Measurements from ENCODE around the gene TTLL12.

TTLL12 gene

GRCh38 chr22:43191831-43192230 lies 4.9 kb upstream of the TTLL12 start:
- no peak for TF ChIP-seq POLR2AphosphoS5 (IDR thresholded peaks at IDR 0.05; ENCODE audit: low read depth, low read length)
- FAIRE-seq (no peak), DNase-seq (ENCODE audit: insufficient read length) (no peak)

GRCh38 chr22:43188829-43189545 lies 2.1 kb upstream of the TTLL12 start:
- DNase-seq (ENCODE audit: insufficient read length) = no peak
- TF ChIP-seq POLR2AphosphoS5 (IDR thresholded peaks at IDR 0.05; ENCODE audit: low read depth, low read length) (no peak), TAF1 (IDR thresholded peaks at IDR 0.05; ENCODE audit: borderline replicate concordance, low read depth, low read length) (no peak), POLR2A (IDR thresholded peaks at IDR 0.05; ENCODE audit: low read depth, low read length) (no peak)
- no peak for FAIRE-seq

- peak; percentile 55 for TF ChIP-seq TAF1 (IDR thresholded peaks at IDR 0.05; ENCODE audit: borderline replicate concordance, low read depth, low read length)
- peak; percentile 96 for TF ChIP-seq POLR2A (IDR thresholded peaks at IDR 0.05; ENCODE audit: low read depth, low read length)
- TF ChIP-seq POLR2AphosphoS5 (IDR thresholded peaks at IDR 0.05; ENCODE audit: low read depth, low read length) = peak; percentile 80
- DNase-seq (ENCODE audit: insufficient read length) (peak; percentile 98), FAIRE-seq (peak; percentile 99)
These were observed 501 bp upstream of the TTLL12 start for GRCh38 chr22:43187171-43188099.

GRCh38 chr22:43185860-43186261 lies 1.1 kb downstream of the TTLL12 start:
- DNase-seq (ENCODE audit: insufficient read length) (no peak), FAIRE-seq (no peak)
- TF ChIP-seq POLR2AphosphoS5 (IDR thresholded peaks at IDR 0.05; ENCODE audit: low read depth, low read length) = no peak
- no peak for TF ChIP-seq POLR2A (IDR thresholded peaks at IDR 0.05; ENCODE audit: low read depth, low read length)

GRCh38 chr22:43183496-43184277 lies 3.2 kb downstream of the TTLL12 start:
- DNase-seq (ENCODE audit: insufficient read length) = no peak
- TF ChIP-seq TAF1 (IDR thresholded peaks at IDR 0.05; ENCODE audit: borderline replicate concordance, low read depth, low read length) (no peak), POLR2AphosphoS5 (IDR thresholded peaks at IDR 0.05; ENCODE audit: low read depth, low read length) (0 out of 2 replicates have a peak, but pooled peaks have one; percentile 2), POLR2A (IDR thresholded peaks at IDR 0.05; ENCODE audit: low read depth, low read length) (no peak)
- FAIRE-seq = no peak

- no peak for TF ChIP-seq POLR2AphosphoS5 (IDR thresholded peaks at IDR 0.05; ENCODE audit: low read depth, low read length)
- TF ChIP-seq POLR2A (IDR thresholded peaks at IDR 0.05; ENCODE audit: low read depth, low read length) = no peak
- TF ChIP-seq TAF1 (IDR thresholded peaks at IDR 0.05; ENCODE audit: borderline replicate concordance, low read depth, low read length) = no peak
- DNase-seq (ENCODE audit: insufficient read length) = no peak
- no peak for FAIRE-seq
These were observed 4.2 kb downstream of the TTLL12 start for GRCh38 chr22:43182726-43183125.

GRCh38 chr22:43182118-43182517 lies 4.8 kb downstream of the TTLL12 start:
- FAIRE-seq (no peak), DNase-seq (ENCODE audit: insufficient read length) (no peak)
- TF ChIP-seq POLR2A (IDR thresholded peaks at IDR 0.05; ENCODE audit: low read depth, low read length) = no peak
- TF ChIP-seq TAF1 (IDR thresholded peaks at IDR 0.05; ENCODE audit: borderline replicate concordance, low read depth, low read length) = no peak
- TF ChIP-seq POLR2AphosphoS5 (IDR thresholded peaks at IDR 0.05; ENCODE audit: low read depth, low read length) = no peak

- no peak for FAIRE-seq
- no peak for DNase-seq (ENCODE audit: insufficient read length)
- no peak for TF ChIP-seq POLR2AphosphoS5 (IDR thresholded peaks at IDR 0.05; ENCODE audit: low read depth, low read length)
- TF ChIP-seq TAF1 (IDR thresholded peaks at IDR 0.05; ENCODE audit: borderline replicate concordance, low read depth, low read length) = no peak
- TF ChIP-seq POLR2A (IDR thresholded peaks at IDR 0.05; ENCODE audit: low read depth, low read length) = no peak
These were observed 5.4 kb downstream of the TTLL12 start for GRCh38 chr22:43181321-43182076.

GRCh38 chr22:43180670-43181069 lies 6.3 kb downstream of the TTLL12 start:
- FAIRE-seq (no peak), DNase-seq (ENCODE audit: insufficient read length) (no peak)
- TF ChIP-seq TAF1 (IDR thresholded peaks at IDR 0.05; ENCODE audit: borderline replicate concordance, low read depth, low read length) (no peak), POLR2A (IDR thresholded peaks at IDR 0.05; ENCODE audit: low read depth, low read length) (no peak), POLR2AphosphoS5 (IDR thresholded peaks at IDR 0.05; ENCODE audit: low read depth, low read length) (no peak)

- DNase-seq (ENCODE audit: insufficient read length) (no peak), FAIRE-seq (peak; percentile 58)
- TF ChIP-seq POLR2AphosphoS5 (IDR thresholded peaks at IDR 0.05; ENCODE audit: low read depth, low read length) = no peak
- no peak for TF ChIP-seq POLR2A (IDR thresholded peaks at IDR 0.05; ENCODE audit: low read depth, low read length)
- no peak for TF ChIP-seq TAF1 (IDR thresholded peaks at IDR 0.05; ENCODE audit: borderline replicate concordance, low read depth, low read length)
These were observed 7.1 kb downstream of the TTLL12 start for GRCh38 chr22:43179911-43180195.

Data from GM12892 (cell line).